ENCODE measurements around the gene OBSCN. TPM values are rescaled to one million over a fixed set of nuclear protein-coding genes. Genes with fewer than 3 reads are reported as not detected.

Gene OBSCN
- total and polyA plus RNA-seq, 2 of the 13 experiments (the other 11 are each of a cell fraction or from before 2014, with no cell fraction given): 0.20 TPM

DNA sequence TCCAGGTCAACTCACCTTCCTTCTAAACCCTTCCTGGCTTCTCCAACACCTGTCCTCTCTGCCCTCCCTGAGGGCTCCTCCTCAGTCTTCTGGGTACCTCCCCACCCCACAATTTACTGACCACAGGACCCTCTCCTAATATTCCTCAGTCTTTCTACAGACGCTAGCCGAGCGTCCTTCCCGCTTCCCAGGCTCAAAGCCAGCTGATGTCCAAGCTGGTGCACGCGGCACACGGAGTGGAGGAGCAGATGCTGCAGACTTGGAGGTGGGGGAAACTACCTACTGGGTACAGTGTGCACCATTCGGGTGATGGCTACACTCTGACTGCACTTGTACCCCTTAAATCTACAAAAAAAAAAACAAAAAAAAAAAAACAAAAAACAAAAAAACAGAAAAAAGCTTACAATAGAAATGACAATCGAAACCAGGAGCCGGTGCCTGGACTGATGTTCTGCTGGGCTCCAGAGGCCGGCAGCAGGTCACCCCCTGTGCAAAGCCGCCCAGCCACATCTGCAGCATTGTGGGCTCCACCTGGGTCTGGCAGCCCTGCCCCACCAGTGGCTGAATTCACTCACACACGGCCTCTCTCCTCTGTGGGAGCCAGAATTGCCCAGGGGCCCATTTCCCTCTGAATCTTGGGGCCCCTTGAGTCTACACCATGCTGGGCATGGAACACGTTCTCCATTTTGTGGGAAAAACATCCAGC is 191.8 kb downstream of the OBSCN start:
- intact Hi-C loops (cut with micrococcal nuclease; ENCODE audit: unreplicated experiment): no loop called here
- no peak for TF ChIP-seq AHR (CRISPR knock-in tag; IDR thresholded peaks at IDR 0.05)
- TF ChIP-seq, protein P1, sequence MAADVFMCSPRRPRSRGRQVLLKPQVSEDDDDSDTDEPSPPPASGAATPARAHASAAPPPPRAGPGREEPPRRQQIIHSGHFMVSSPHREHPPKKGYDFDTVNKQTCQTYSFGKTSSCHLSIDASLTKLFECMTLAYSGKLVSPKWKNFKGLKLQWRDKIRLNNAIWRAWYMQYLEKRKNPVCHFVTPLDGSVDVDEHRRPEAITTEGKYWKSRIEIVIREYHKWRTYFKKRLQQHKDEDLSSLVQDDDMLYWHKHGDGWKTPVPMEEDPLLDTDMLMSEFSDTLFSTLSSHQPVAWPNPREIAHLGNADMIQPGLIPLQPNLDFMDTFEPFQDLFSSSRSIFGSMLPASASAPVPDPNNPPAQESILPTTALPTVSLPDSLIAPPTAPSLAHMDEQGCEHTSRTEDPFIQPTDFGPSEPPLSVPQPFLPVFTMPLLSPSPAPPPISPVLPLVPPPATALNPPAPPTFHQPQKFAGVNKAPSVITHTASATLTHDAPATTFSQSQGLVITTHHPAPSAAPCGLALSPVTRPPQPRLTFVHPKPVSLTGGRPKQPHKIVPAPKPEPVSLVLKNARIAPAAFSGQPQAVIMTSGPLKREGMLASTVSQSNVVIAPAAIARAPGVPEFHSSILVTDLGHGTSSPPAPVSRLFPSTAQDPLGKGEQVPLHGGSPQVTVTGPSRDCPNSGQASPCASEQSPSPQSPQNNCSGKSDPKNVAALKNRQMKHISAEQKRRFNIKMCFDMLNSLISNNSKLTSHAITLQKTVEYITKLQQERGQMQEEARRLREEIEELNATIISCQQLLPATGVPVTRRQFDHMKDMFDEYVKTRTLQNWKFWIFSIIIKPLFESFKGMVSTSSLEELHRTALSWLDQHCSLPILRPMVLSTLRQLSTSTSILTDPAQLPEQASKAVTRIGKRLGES (CRISPR knock-in tag; IDR thresholded peaks at IDR 0.05; ENCODE audit: borderline replicate concordance): no peak
- no peak for TF ChIP-seq GABPB1 (CRISPR knock-in tag; IDR thresholded peaks at IDR 0.05)
- TF ChIP-seq, protein P2, sequence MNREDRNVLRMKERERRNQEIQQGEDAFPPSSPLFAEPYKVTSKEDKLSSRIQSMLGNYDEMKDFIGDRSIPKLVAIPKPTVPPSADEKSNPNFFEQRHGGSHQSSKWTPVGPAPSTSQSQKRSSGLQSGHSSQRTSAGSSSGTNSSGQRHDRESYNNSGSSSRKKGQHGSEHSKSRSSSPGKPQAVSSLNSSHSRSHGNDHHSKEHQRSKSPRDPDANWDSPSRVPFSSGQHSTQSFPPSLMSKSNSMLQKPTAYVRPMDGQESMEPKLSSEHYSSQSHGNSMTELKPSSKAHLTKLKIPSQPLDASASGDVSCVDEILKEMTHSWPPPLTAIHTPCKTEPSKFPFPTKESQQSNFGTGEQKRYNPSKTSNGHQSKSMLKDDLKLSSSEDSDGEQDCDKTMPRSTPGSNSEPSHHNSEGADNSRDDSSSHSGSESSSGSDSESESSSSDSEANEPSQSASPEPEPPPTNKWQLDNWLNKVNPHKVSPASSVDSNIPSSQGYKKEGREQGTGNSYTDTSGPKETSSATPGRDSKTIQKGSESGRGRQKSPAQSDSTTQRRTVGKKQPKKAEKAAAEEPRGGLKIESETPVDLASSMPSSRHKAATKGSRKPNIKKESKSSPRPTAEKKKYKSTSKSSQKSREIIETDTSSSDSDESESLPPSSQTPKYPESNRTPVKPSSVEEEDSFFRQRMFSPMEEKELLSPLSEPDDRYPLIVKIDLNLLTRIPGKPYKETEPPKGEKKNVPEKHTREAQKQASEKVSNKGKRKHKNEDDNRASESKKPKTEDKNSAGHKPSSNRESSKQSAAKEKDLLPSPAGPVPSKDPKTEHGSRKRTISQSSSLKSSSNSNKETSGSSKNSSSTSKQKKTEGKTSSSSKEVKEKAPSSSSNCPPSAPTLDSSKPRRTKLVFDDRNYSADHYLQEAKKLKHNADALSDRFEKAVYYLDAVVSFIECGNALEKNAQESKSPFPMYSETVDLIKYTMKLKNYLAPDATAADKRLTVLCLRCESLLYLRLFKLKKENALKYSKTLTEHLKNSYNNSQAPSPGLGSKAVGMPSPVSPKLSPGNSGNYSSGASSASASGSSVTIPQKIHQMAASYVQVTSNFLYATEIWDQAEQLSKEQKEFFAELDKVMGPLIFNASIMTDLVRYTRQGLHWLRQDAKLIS (CRISPR knock-in tag; IDR thresholded peaks at IDR 0.05): no peak
- TF ChIP-seq, protein P3, sequence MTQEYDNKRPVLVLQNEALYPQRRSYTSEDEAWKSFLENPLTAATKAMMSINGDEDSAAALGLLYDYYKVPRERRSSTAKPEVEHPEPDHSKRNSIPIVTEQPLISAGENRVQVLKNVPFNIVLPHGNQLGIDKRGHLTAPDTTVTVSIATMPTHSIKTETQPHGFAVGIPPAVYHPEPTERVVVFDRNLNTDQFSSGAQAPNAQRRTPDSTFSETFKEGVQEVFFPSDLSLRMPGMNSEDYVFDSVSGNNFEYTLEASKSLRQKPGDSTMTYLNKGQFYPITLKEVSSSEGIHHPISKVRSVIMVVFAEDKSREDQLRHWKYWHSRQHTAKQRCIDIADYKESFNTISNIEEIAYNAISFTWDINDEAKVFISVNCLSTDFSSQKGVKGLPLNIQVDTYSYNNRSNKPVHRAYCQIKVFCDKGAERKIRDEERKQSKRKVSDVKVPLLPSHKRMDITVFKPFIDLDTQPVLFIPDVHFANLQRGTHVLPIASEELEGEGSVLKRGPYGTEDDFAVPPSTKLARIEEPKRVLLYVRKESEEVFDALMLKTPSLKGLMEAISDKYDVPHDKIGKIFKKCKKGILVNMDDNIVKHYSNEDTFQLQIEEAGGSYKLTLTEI (CRISPR knock-in tag; conservative IDR thresholded peaks at IDR 0.05): no peak
- TF ChIP-seq CENPT (CRISPR knock-in tag; IDR thresholded peaks at IDR 0.05; ENCODE audit: low read depth): no peak
- TF ChIP-seq SMAD1 (CRISPR knock-in tag; IDR thresholded peaks at IDR 0.05; ENCODE audit: borderline replicate concordance, low read depth): no peak
- TF ChIP-seq, protein P4, sequence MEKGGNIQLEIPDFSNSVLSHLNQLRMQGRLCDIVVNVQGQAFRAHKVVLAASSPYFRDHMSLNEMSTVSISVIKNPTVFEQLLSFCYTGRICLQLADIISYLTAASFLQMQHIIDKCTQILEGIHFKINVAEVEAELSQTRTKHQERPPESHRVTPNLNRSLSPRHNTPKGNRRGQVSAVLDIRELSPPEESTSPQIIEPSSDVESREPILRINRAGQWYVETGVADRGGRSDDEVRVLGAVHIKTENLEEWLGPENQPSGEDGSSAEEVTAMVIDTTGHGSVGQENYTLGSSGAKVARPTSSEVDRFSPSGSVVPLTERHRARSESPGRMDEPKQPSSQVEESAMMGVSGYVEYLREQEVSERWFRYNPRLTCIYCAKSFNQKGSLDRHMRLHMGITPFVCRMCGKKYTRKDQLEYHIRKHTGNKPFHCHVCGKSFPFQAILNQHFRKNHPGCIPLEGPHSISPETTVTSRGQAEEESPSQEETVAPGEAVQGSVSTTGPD (CRISPR knock-in tag; IDR thresholded peaks at IDR 0.05): no peak
- no peak for TF ChIP-seq MAFG (CRISPR knock-in tag; IDR thresholded peaks at IDR 0.05)
- TF ChIP-seq, protein P5, sequence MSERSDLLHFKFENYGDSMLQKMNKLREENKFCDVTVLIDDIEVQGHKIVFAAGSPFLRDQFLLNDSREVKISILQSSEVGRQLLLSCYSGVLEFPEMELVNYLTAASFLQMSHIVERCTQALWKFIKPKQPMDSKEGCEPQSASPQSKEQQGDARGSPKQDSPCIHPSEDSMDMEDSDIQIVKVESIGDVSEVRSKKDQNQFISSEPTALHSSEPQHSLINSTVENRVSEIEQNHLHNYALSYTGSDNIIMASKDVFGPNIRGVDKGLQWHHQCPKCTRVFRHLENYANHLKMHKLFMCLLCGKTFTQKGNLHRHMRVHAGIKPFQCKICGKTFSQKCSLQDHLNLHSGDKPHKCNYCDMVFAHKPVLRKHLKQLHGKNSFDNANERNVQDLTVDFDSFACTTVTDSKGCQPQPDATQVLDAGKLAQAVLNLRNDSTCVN (CRISPR knock-in tag; IDR thresholded peaks at IDR 0.05; ENCODE audit: borderline replicate concordance): no peak
- TF ChIP-seq KAT7 (CRISPR knock-in tag; IDR thresholded peaks at IDR 0.05; ENCODE audit: borderline replicate concordance): no peak
- no peak for TF ChIP-seq ZNF772 (CRISPR knock-in tag; IDR thresholded peaks at IDR 0.05)

More for the DNA sequence above, 191.8 kb downstream of the OBSCN start:
- no TSS peak for BruUV-seq (replicated peaks)
- H3K4me1 ChIP-seq (ENCODE audit: insufficient read depth, low read length): peaks cover 34% of the 10 kb centered on the region
- H4K20me1 ChIP-seq (ENCODE audit: insufficient read depth, low read length): peaks cover 22% of the 10 kb centered on the region
- H2AFZ ChIP-seq (ENCODE audit: low read length): no peak overlapping the region
- ChIA-PET CTCF (ENCODE audit: low intra/inter-chr PET ratio, low total read pairs) (no interaction called here), POLR2A (no interaction called here)
- ATAC-seq: no peak
- in situ Hi-C loops (cut with HindIII; ENCODE audit: extremely low pct_ligation_motif_present, low pct_unique_long_range_greater_than_20kb): no loop called here
- H3K4me2 ChIP-seq (ENCODE audit: low read depth, low read length): no peak overlapping the region
- no peak overlapping the region for H3K27ac ChIP-seq (ENCODE audit: extremely low read length, insufficient read depth, low read length)
- whole genome bisulfite sequencing (ENCODE audit: low lambda C conversion rate): 97% methylated on average over 14 of the region's 14 CpGs
- no peaks in the 10 kb centered on the region for H3K27me3 ChIP-seq (ENCODE audit: control insufficient read depth in 1 of 2, insufficient read depth in 2 of 2, low read length in 2 of 2)
- DNase-seq (ENCODE audit: low spot score): no peak
- peaks cover 23 to 67% of the 10 kb centered on the region in 2 experiments for H3K36me3 ChIP-seq (replicated peaks in 1 of 2; ENCODE audit: control insufficient read depth in 1 of 2, insufficient read depth in 2 of 2, low read length in 2 of 2)
- H3K9ac ChIP-seq (ENCODE audit: insufficient read depth, low read depth, low read length): no peak overlapping the region
- no peak overlapping the region for H3K4me3 ChIP-seq (replicated peaks in 1 of 3; ENCODE audit: insufficient read depth in 1 of 3, low read depth in 2 of 3, low read length in 3 of 3)
- no peak for FAIRE-seq
- H3K9me3 ChIP-seq (ENCODE audit: low read length): no peaks in the 10 kb centered on the region
- peaks cover 21% of the 10 kb centered on the region for H3K79me2 ChIP-seq (ENCODE audit: insufficient read depth, low read length)
